ENCODE data around the gene PPP1R1A.

DNA sequence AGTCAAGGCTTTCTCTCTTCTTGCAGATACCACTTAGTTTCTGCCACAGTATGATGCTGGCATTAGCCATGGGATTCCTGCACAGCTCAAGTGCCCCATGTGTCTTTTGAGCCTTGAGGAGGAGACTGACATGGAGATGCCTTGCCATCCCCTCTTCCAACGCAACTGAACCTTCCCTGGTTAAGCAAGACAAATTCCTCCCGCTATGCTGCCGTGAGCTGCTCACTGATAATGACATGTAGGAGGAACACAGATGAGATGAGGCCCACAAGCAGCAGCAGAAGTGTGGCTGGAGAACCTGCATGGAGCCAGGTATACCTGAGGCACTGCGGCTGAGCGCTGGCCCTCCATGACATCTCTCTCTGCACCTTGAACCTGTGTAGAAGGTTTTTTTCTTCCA is 15.4 kb upstream of the PPP1R1A start:
- TF ChIP-seq, protein P1, sequence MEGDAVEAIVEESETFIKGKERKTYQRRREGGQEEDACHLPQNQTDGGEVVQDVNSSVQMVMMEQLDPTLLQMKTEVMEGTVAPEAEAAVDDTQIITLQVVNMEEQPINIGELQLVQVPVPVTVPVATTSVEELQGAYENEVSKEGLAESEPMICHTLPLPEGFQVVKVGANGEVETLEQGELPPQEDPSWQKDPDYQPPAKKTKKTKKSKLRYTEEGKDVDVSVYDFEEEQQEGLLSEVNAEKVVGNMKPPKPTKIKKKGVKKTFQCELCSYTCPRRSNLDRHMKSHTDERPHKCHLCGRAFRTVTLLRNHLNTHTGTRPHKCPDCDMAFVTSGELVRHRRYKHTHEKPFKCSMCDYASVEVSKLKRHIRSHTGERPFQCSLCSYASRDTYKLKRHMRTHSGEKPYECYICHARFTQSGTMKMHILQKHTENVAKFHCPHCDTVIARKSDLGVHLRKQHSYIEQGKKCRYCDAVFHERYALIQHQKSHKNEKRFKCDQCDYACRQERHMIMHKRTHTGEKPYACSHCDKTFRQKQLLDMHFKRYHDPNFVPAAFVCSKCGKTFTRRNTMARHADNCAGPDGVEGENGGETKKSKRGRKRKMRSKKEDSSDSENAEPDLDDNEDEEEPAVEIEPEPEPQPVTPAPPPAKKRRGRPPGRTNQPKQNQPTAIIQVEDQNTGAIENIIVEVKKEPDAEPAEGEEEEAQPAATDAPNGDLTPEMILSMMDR (conservative IDR thresholded peaks at IDR 0.05; ENCODE audit: low read depth, low read length) = no peak
- TF ChIP-seq EZH2 (IDR thresholded peaks at IDR 0.05; ENCODE audit: low read length, unreplicated experiment) = no peak
